ENCODE results near the gene SLC15A3.

The SLC15A3 gene

GRCh38 chr11:60951904-60952741 is at the start of gene SLC15A3:
Gene SLC15A3 (minus strand): TSS chr11:60952176. CDS start chr11:60951551, 625 bp downstream.
- no peak for DNase-seq

GRCh38 chr11:61000426-61000825 is 48.5 kb upstream of the SLC15A3 start:
- DNase-seq: no peak

GRCh38 chr11:60996381-60997138 is 44.6 kb upstream of the SLC15A3 start:
- no peak for DNase-seq

GRCh38 chr11:60995798-60996197 is 43.8 kb upstream of the SLC15A3 start:
- DNase-seq: no peak

GRCh38 chr11:60994541-60995080 is 42.6 kb upstream of the SLC15A3 start:
- no peak for DNase-seq

- no peak for DNase-seq
Observed at GRCh38 chr11:60993615-60994014, 41.6 kb upstream of the SLC15A3 start.

GRCh38 chr11:60992842-60993409 is 41.0 kb upstream of the SLC15A3 start:
- DNase-seq: no peak

GRCh38 chr11:60991457-60991856 is 39.5 kb upstream of the SLC15A3 start:
- DNase-seq: no peak

GRCh38 chr11:60989093-60989650 is 37.2 kb upstream of the SLC15A3 start:
- DNase-seq: no peak

- DNase-seq: no peak
Observed at GRCh38 chr11:60988658-60989057, 36.7 kb upstream of the SLC15A3 start.

- no peak for DNase-seq
Observed at GRCh38 chr11:60987577-60988277, 35.8 kb upstream of the SLC15A3 start.

- DNase-seq: peak; percentile 88
Observed at GRCh38 chr11:60985991-60986915, 34.3 kb upstream of the SLC15A3 start.

GRCh38 chr11:60985501-60985900 is 33.5 kb upstream of the SLC15A3 start:
- no peak for DNase-seq

- DNase-seq: no peak
Observed at GRCh38 chr11:60984636-60985035, 32.7 kb upstream of the SLC15A3 start.

GRCh38 chr11:60984149-60984548 is 32.2 kb upstream of the SLC15A3 start:
- no peak for DNase-seq

GRCh38 chr11:60982184-60982583 is 30.2 kb upstream of the SLC15A3 start:
- no peak for DNase-seq

- DNase-seq: no peak
Observed at GRCh38 chr11:60981515-60981914, 29.5 kb upstream of the SLC15A3 start.

GRCh38 chr11:60978546-60979380 is 26.8 kb upstream of the SLC15A3 start:
- no peak for DNase-seq

GRCh38 chr11:60977836-60978235 is 25.9 kb upstream of the SLC15A3 start:
- DNase-seq: no peak

- DNase-seq: no peak
Observed at GRCh38 chr11:60977224-60977623, 25.2 kb upstream of the SLC15A3 start.

Measured in activated CD4-positive, alpha-beta T cell treated with anti-CD3 and anti-CD28 coated beads for 1 hour (primary cell).